ENCODE measurements around the gene TNFRSF12A. TPM values are rescaled to one million over a fixed set of nuclear protein-coding genes. Genes with fewer than 3 reads are reported as not detected.

TNFRSF12A gene
- total and polyA plus RNA-seq, 9 of the 15 experiments (the other 6 are each of a cell fraction or from before 2014, with no cell fraction given) = 0.41 to 61.8 (median 26.5) TPM

DNA sequence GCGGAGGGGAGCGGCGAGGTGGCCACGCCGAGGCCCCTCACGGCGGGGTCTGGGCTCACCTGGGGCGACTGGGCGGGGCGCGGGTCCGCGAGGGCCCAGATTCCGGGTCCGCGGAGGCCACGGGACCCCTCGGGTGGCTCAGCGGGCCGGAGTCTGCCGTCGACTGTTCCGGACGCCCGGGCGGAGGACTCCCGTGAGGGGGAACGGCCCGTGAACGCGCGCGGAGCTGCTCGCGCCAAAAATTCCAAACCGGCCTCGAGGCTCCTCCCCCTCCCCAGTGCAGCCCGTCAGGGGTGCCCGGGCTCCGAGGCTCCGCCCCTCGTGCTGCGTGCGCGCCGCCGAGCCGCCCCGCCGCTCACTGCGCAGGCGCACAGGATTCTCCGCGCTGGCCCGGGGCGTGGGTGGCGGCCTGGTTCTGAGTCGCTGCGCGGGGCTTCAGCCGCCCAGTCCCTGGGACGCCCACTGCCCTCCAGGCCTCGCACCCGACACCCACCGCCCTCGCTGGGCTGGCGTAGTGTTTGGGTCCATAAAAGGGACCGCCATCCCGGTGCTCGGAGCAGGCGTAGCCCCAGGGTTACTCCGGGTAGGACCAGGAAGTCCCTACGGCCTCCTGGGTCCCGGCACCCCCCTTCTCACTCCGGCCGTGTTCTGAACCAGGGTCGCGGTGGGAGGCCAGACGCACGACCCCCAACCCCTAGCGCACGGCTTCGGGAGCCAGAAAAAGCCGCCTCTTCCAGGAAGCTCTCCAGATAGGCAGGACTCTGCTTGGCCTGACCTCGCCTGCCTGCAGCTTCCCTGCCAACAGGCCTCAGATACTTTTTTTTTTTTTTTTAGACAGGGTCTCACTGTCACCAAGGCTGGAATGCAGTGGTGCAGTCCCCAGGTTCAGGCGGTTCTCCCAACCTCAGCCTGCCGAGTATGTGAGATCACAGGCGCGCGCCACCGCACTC lies 39.7 kb upstream of the TNFRSF12A start, which contains the start of gene PKMYT1 (continued):
- TF ChIP-seq, protein P1, sequence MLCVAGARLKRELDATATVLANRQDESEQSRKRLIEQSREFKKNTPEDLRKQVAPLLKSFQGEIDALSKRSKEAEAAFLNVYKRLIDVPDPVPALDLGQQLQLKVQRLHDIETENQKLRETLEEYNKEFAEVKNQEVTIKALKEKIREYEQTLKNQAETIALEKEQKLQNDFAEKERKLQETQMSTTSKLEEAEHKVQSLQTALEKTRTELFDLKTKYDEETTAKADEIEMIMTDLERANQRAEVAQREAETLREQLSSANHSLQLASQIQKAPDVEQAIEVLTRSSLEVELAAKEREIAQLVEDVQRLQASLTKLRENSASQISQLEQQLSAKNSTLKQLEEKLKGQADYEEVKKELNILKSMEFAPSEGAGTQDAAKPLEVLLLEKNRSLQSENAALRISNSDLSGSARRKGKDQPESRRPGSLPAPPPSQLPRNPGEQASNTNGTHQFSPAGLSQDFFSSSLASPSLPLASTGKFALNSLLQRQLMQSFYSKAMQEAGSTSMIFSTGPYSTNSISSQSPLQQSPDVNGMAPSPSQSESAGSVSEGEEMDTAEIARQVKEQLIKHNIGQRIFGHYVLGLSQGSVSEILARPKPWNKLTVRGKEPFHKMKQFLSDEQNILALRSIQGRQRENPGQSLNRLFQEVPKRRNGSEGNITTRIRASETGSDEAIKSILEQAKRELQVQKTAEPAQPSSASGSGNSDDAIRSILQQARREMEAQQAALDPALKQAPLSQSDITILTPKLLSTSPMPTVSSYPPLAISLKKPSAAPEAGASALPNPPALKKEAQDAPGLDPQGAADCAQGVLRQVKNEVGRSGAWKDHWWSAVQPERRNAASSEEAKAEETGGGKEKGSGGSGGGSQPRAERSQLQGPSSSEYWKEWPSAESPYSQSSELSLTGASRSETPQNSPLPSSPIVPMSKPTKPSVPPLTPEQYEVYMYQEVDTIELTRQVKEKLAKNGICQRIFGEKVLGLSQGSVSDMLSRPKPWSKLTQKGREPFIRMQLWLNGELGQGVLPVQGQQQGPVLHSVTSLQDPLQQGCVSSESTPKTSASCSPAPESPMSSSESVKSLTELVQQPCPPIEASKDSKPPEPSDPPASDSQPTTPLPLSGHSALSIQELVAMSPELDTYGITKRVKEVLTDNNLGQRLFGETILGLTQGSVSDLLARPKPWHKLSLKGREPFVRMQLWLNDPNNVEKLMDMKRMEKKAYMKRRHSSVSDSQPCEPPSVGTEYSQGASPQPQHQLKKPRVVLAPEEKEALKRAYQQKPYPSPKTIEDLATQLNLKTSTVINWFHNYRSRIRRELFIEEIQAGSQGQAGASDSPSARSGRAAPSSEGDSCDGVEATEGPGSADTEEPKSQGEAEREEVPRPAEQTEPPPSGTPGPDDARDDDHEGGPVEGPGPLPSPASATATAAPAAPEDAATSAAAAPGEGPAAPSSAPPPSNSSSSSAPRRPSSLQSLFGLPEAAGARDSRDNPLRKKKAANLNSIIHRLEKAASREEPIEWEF (CRISPR knock-in tag; IDR thresholded peaks at IDR 0.05) = no peak
- TF ChIP-seq, protein P2, sequence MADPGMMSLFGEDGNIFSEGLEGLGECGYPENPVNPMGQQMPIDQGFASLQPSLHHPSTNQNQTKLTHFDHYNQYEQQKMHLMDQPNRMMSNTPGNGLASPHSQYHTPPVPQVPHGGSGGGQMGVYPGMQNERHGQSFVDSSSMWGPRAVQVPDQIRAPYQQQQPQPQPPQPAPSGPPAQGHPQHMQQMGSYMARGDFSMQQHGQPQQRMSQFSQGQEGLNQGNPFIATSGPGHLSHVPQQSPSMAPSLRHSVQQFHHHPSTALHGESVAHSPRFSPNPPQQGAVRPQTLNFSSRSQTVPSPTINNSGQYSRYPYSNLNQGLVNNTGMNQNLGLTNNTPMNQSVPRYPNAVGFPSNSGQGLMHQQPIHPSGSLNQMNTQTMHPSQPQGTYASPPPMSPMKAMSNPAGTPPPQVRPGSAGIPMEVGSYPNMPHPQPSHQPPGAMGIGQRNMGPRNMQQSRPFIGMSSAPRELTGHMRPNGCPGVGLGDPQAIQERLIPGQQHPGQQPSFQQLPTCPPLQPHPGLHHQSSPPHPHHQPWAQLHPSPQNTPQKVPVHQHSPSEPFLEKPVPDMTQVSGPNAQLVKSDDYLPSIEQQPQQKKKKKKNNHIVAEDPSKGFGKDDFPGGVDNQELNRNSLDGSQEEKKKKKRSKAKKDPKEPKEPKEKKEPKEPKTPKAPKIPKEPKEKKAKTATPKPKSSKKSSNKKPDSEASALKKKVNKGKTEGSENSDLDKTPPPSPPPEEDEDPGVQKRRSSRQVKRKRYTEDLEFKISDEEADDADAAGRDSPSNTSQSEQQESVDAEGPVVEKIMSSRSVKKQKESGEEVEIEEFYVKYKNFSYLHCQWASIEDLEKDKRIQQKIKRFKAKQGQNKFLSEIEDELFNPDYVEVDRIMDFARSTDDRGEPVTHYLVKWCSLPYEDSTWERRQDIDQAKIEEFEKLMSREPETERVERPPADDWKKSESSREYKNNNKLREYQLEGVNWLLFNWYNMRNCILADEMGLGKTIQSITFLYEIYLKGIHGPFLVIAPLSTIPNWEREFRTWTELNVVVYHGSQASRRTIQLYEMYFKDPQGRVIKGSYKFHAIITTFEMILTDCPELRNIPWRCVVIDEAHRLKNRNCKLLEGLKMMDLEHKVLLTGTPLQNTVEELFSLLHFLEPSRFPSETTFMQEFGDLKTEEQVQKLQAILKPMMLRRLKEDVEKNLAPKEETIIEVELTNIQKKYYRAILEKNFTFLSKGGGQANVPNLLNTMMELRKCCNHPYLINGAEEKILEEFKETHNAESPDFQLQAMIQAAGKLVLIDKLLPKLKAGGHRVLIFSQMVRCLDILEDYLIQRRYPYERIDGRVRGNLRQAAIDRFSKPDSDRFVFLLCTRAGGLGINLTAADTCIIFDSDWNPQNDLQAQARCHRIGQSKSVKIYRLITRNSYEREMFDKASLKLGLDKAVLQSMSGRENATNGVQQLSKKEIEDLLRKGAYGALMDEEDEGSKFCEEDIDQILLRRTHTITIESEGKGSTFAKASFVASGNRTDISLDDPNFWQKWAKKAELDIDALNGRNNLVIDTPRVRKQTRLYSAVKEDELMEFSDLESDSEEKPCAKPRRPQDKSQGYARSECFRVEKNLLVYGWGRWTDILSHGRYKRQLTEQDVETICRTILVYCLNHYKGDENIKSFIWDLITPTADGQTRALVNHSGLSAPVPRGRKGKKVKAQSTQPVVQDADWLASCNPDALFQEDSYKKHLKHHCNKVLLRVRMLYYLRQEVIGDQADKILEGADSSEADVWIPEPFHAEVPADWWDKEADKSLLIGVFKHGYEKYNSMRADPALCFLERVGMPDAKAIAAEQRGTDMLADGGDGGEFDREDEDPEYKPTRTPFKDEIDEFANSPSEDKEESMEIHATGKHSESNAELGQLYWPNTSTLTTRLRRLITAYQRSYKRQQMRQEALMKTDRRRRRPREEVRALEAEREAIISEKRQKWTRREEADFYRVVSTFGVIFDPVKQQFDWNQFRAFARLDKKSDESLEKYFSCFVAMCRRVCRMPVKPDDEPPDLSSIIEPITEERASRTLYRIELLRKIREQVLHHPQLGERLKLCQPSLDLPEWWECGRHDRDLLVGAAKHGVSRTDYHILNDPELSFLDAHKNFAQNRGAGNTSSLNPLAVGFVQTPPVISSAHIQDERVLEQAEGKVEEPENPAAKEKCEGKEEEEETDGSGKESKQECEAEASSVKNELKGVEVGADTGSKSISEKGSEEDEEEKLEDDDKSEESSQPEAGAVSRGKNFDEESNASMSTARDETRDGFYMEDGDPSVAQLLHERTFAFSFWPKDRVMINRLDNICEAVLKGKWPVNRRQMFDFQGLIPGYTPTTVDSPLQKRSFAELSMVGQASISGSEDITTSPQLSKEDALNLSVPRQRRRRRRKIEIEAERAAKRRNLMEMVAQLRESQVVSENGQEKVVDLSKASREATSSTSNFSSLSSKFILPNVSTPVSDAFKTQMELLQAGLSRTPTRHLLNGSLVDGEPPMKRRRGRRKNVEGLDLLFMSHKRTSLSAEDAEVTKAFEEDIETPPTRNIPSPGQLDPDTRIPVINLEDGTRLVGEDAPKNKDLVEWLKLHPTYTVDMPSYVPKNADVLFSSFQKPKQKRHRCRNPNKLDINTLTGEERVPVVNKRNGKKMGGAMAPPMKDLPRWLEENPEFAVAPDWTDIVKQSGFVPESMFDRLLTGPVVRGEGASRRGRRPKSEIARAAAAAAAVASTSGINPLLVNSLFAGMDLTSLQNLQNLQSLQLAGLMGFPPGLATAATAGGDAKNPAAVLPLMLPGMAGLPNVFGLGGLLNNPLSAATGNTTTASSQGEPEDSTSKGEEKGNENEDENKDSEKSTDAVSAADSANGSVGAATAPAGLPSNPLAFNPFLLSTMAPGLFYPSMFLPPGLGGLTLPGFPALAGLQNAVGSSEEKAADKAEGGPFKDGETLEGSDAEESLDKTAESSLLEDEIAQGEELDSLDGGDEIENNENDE (IDR thresholded peaks at IDR 0.05; ENCODE audit: low read depth, low read length) = no peak
- 0 out of 2 replicates have a peak, but pooled peaks have one; percentile 10 for TF ChIP-seq CC2D1A (IDR thresholded peaks at IDR 0.05)
- TF ChIP-seq HNRNPH1 (optimal IDR thresholded peaks at IDR 0.05; ENCODE audit: low read depth, low read length) = no peak
- TF ChIP-seq, protein P3, sequence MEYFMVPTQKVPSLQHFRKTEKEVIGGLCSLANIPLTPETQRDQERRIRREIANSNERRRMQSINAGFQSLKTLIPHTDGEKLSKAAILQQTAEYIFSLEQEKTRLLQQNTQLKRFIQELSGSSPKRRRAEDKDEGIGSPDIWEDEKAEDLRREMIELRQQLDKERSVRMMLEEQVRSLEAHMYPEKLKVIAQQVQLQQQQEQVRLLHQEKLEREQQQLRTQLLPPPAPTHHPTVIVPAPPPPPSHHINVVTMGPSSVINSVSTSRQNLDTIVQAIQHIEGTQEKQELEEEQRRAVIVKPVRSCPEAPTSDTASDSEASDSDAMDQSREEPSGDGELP (CRISPR knock-in tag; IDR thresholded peaks at IDR 0.05; ENCODE audit: borderline replicate concordance) = peak; percentile 37; the same call in 1 of the 2 replicates
- peak; percentile 91 for TF ChIP-seq POLR2G (IDR thresholded peaks at IDR 0.05; ENCODE audit: low read depth, low read length)

All from K562 (cell line).